H1 (cell line): ENCODE measurements around the gene ABI2. TPM values are rescaled to one million over a fixed set of nuclear protein-coding genes. Genes with fewer than 3 reads are reported as not detected.

Experiments used
- NRF1 ChIP-seq: IDR thresholded peaks from 2 replicates; pipeline ENCODE4 v1.6.1; 2011; ENCODE audit warnings: mild to moderate bottlenecking, low read depth, low read length, improper control_type of control experiment
- polyA plus RNA-seq, 7 experiments: library from polyadenylated mRNA; depleted of rRNA in 3 of 7; stranded (reverse) in 5 of 7; unstranded in 2 of 7; fragments of >200 nt in 5 of 7; fragments of 200-250 nt in 2 of 7; gene quantifications; 1 replicate in 5 of 7; 2 replicates in 1 of 7; 4 replicates in 1 of 7; pipeline versions ENCODE4 v1.2.1 to v1.2.3, GENCODE V29; 2011 to 2013; ENCODE audit warnings: missing spikeins in 2 of 7, mixed read lengths in 2 of 7
- total RNA-seq: library from RNA; stranded (reverse); fragmentation: NEBNext Ultra II Directional; extraction: Animal tissue kit (Norgen Biotek cat#: 25700); gene quantifications from 2 replicates; pipeline ENCODE4 v1.2.1, GENCODE V29; 2021
- TF ChIP-seq, protein P1 (sequence below), 3 experiments: IDR thresholded peaks; 1 replicate in 2 of 3; 2 replicates in 1 of 3; pipeline versions ENCODE4 v1.5.1 to v1.6.1; 2011; ENCODE audit warnings: low read length in 3 of 3, mild to moderate bottlenecking in 3 of 3, inconsistent platforms in 2 of 3, low read depth in 1 of 3, moderate library complexity in 1 of 3; ENCODE audit not compliant: insufficient read depth in 1 of 3; ENCODE audit errors: control extremely low read depth in 1 of 3

The ABI2 gene
- total and polyA plus RNA-seq, 2 of the 8 experiments (the other 6 are each of a cell fraction or from before 2014, with no cell fraction given): 62.3 to 118 TPM

DNA sequence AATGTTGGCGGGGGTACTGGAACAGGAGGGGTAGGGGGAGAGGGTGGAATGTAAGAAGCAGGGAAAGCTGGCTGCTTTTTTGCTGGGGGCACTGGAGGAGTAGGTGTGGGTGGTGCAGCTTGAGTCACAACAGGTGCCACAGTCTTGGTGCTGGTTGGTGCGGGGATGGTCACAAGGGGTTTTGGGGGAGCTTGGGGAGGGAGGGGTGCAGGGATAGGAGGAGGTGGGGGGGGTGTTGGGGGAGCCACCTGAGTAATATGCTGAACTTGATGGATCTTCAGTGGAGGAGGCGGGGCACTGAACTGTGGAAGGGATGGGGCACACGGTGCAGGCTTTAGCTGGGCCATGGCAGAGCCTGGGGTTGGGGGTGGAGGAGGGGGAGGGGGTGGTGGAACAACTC, 112.5 kb downstream of the ABI2 start (continued):
- no peak for TF ChIP-seq NRF1
- TF ChIP-seq, protein P1, sequence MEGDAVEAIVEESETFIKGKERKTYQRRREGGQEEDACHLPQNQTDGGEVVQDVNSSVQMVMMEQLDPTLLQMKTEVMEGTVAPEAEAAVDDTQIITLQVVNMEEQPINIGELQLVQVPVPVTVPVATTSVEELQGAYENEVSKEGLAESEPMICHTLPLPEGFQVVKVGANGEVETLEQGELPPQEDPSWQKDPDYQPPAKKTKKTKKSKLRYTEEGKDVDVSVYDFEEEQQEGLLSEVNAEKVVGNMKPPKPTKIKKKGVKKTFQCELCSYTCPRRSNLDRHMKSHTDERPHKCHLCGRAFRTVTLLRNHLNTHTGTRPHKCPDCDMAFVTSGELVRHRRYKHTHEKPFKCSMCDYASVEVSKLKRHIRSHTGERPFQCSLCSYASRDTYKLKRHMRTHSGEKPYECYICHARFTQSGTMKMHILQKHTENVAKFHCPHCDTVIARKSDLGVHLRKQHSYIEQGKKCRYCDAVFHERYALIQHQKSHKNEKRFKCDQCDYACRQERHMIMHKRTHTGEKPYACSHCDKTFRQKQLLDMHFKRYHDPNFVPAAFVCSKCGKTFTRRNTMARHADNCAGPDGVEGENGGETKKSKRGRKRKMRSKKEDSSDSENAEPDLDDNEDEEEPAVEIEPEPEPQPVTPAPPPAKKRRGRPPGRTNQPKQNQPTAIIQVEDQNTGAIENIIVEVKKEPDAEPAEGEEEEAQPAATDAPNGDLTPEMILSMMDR (IDR thresholded peaks at IDR 0.05; ENCODE audit: control extremely low read depth in 1 of 3, insufficient read depth in 1 of 3, low read depth in 1 of 3, low read length in 3 of 3): no peak
